ENCODE measurements around the gene KLF17.

Gene KLF17, protein sequence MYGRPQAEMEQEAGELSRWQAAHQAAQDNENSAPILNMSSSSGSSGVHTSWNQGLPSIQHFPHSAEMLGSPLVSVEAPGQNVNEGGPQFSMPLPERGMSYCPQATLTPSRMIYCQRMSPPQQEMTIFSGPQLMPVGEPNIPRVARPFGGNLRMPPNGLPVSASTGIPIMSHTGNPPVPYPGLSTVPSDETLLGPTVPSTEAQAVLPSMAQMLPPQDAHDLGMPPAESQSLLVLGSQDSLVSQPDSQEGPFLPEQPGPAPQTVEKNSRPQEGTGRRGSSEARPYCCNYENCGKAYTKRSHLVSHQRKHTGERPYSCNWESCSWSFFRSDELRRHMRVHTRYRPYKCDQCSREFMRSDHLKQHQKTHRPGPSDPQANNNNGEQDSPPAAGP

DNA sequence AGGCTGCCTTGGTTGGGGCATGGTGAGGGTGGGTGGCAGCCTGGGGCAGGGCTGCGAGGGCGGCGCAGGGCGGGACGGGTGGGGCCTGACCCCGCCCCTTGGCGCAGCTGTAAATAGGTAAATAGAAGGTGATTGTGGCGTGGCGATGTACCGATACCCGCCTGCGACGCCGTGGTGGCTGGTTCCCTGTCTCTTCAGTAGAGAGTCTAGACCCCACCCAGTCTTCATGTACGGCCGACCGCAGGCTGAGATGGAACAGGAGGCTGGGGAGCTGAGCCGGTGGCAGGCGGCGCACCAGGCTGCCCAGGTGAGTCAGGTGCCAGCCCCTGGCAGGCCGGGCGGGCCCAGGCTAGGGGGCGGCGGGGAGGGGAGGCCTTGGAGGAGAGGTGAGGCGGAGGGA lies at the start of gene KLF17:
KLF17 (plus strand) TSS at position 140 of the 400 bp plus-strand sequence; CDS start at position 227, 87 bp downstream.
- DNase-seq (ENCODE audit: low spot score): no peak

DNA sequence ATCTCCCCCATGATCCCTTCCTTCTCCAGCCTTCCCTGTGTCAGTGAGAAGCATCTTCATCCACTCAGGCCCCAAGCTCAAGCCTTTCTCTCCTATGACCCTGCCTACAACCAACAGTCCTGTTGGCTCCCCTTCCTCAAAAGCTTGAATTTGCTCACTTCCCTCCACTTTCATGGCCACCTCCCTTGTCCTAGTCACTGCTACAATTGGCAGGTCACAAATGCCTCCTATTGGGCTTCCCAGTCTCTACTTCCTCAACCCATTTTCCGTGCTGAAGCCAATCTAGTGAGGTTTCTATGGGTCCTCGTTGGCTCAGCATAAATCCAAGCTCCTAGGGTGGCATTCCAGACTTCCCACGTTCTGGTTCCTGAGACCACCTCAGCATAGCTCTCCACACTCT lies 47.2 kb upstream of the KLF17 start:
- no peak for DNase-seq (ENCODE audit: low spot score)

DNA sequence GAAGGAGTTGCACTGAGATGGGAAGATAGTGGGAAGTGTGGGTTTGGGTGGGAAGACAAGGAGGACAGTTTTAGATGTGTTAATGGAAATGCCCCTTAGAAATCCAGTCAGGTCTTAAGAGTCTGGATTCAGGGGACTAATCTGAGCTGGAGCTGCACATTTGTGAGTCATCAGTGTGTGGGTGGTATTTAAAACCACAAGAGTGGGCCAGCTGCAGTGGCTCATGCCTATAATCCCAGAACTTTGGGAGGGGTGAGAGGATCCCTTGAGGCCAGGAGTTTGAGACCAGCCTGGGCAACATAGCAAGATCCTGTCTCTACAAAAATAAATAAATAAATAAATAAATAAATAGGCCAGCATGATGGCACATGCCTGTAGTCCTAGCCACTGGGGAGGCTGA lies 46.4 kb upstream of the KLF17 start:
- DNase-seq (ENCODE audit: low spot score): no peak

DNA sequence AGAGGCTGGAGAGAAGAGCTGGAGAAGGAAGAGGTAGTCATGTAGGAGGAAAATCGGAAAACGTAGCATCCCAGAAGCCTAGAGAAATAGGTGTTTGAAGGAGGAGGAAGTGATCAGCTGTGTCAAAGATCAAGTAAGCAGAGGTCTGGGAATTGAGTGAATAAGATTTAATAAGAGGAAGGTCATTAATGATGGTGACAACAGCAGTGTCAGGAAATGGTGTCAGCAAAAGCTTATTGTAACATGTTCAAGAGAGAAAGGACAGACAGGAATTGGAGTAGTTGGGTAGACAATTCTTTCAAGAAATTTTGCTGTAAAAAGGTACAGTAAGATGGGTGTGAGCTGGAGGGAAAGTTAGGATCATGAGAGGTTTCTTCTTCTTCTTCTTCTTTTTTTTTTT lies 45.8 kb upstream of the KLF17 start:
- DNase-seq (ENCODE audit: low spot score): no peak

DNA sequence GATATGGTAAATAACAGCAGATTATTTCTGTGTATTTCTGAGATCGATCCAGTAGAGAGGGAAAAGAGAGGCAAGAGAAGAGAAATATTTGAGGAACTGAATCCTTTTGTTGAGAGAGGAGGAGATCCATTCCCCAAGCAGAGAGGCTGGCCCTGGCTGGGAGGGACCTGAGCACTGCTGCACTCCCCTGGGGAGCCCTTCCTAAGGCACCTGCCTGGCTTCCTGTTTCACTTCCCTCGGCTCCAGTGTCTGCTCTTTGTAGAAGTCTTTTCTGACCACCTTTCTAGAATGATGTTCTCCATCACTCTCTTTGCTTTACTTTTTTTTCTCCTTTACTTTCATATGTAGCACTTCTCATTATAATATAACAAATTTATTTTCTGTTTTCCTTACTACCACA lies 45.1 kb upstream of the KLF17 start:
- DNase-seq (ENCODE audit: low spot score): no peak

DNA sequence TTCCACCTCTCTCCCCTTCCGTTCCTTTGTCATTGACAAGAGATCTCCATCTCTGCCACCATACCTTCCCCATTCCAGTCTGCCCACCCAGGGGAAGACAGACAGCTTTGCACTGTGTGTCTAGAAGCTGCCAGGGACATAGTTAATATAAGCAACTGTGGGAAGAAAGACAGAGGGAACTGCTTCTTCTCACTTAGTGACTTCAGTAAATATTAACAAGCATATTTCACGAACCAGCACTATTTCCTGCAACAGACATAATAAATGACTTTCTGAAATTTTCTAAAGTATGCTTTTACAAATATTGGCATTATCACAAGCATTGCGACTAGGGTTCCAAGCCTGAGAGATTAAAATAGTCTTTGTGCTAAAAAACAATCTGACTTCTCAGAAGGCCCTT lies 44.2 kb upstream of the KLF17 start:
- no peak for DNase-seq (ENCODE audit: low spot score)

DNA sequence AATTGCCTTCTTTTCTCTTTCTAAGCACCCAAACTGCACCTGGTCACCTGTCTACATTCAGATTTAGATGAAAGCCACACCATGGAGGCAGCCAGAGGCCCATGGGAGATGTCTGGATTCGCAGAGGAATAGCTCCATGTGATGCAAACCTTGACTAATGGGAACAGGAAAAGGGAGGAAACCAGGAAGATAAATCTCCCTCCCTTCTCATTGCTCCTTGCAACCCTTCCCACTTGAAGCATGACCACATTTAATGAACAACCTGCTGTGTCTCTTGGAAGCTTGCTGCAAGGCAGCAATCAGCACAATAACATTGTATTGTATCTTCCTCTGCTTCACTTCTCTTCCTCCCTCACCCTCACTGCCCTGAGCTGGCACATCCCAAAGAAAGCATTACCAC lies 42.6 kb upstream of the KLF17 start:
- DNase-seq (ENCODE audit: low spot score): no peak

DNA sequence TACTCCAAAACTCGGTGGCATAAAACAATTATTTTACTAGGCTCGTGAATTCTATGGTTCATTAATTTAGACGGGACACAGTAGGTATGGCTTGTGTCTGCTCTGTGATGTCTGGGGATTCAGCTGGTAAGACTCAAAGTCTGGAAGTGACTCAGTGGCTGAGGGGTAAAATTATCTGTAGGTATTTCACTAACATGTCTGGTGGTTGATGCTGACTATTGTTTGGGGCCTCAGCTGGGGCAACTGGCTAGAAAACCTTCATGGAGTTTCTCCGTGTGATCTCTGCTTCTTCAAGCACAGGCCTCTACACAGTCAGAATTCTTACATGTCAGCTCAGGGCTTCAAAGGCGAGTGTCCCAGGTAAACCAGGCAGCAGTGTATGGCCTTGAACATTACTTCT lies 41.2 kb upstream of the KLF17 start:
- no peak for DNase-seq (ENCODE audit: low spot score)

DNA sequence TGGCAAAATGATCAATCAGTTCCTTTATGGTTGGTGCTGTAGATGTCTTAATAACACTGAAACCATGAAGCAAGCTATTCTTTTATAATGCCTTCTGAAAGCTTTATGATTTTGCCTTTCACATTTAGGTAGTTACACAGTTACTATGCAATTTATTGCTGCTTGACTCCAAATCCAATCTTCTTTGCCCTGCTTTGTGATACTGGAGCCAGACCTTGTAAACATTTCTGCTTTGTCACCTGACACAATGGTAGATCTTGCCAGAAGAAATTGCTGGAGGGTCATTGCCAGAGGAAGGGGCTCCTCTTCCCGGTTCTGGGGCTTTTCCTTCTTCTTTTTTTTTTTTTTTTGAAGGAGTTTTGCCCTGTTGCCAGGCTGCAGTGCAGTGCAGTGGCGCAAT lies 40.5 kb upstream of the KLF17 start:
- no peak for DNase-seq (ENCODE audit: low spot score)

DNA sequence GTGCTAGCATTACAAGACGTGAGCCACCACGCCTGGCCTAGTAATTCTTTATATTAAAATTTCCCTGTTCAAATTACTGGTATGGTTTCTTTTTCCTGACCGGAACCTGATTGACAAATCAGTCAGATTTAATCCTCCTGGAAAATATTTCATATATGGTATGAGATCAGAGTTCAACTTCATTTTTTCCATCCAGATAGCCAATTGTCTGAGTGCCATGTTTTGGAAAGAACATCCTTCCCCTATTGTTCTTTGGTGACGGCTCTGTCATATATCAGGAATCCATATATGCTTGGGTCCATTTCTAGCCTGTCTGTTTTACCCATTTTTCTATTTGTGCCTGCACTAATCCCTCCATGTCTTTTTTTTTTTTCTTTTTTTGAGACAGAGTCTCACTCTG lies 39.1 kb upstream of the KLF17 start:
- DNase-seq (ENCODE audit: low spot score): no peak

DNA sequence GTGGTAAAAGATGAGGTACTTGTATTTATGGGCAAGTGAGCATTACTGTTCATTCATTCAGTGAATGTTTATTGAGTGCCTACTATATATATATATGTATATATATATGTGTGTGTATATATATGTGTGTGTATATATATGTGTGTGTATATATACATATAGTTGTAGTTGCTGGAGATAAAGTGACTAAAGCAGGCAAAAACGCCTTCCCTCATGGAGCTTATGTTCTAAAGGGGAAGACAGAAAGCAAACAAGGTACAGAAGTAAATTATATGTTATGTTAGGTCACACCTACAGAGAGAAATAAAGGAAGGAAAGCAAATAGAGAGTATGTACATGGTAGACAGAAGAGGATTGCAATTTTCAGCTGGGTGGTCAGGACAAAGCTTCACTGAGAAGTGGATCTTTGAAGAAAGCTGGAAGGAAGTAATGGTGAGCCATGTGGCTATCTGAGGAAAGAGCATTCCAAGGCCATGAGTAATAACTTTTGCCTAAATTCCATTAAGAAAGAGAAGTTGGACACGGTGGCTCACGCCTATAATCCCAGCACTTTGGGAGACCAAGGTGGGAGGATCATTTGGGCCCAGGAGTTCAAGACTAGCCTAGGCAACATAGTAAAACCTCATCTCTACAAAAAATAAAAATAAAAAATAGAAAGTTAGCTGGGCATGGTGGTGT lies 33.5 kb upstream of the KLF17 start:
- DNase-seq (ENCODE audit: low spot score): no peak

DNA sequence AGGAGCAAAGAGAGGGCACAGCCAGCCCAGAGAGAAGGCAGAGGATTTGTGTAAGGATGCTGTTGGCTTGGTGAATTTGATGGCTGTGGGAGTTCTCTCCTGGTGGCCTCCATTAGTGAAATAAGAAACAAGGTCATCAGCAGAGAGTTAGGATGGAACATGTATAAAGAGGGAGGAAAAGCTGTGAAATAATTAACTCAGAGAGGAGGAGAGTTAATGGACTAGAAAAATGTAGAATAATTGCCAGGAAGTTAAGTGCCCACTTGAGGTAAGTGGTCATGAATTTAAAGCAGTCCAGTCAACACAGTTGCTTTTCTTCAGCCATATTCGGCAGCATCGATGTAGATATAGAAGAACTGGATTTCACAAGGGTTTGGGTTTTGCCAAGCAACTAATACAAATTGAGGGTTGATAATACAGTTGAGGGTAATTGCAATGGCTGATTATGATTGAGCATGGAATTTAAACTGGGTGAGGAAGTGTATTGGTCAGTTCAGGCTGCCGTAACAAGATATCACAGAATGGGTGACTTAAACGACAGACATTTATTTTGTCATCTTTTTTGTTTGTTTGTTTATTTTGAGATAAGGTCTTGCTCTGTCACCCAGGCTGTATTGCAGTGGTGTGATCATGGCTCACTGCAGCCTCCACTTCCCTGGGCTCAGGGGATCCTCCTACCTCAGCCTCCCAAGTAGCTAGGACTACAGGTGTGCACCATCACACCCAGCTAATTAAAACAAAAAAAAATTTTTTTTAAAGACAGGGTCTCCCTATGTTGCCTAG lies 31.7 kb upstream of the KLF17 start:
- DNase-seq (ENCODE audit: low spot score): no peak

DNA sequence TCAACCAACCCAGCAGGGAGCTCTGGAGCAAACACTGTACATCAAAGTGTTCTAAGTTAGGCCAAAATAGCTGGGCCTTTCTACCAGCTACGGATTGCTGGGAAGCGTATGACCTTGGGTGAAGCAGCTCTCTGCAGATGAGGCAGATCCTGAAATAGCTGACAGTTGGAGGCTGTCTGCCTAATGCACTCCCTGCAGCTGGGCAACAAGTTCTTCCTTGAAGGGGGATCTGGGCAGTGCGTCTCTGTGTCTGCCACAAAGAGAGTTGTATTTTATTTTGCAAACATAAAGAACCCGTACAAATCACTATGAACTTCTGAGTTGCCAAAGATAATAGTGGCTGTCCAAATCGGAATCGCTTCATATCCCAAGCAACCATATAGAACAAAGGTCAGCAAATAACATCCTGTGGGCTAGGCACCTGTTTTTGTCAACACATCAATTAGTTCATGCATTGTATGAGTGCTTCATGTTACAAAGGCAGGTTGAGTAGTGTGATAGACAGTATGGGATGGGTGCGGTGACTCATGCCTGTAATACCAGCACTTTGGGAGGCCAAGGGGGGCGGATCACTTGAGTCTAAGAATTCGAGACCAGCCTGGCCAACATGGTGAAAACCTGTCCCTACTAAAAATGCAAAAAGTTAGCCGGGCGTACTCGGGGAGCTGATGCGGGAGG lies 29.1 kb upstream of the KLF17 start:
- DNase-seq (ENCODE audit: low spot score): no peak

DNA sequence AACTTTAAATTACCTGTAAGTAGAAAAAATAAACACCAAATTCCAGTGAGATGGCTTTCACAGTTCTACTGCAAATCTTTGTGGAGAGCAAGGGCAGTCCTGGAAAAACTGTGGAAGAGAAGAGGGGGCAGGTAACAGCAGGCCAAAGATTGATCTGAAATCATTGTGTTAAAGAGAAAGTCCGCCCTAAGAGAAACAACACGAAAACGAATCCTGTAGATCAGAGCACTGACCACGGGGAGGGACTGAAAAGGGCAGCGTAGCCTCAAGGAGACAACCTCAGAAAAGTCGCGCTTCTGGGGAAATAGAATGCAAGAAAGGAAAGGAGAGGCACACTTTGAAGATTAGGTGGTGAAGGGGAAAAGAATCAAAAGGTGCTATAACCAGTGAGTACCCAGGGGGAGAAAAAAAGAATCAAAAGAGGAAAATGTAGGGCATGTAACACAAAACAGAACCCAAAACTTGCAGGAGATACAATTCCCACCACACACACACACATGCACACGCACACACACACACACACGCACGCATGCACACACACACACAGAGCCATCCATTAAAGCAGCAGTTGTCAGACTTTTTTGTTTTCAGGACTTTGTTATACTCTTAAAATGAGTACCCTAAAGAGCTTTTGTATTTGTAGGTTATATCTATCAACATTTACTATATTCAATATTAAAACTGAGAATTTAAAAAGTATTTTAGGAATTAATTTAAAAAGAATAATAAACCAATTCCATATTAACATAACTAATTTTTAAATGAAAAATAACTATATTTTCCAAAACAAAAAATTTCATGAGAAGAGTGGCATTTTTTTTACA lies 28.0 kb upstream of the KLF17 start:
- no peak for DNase-seq (ENCODE audit: low spot score)

DNA sequence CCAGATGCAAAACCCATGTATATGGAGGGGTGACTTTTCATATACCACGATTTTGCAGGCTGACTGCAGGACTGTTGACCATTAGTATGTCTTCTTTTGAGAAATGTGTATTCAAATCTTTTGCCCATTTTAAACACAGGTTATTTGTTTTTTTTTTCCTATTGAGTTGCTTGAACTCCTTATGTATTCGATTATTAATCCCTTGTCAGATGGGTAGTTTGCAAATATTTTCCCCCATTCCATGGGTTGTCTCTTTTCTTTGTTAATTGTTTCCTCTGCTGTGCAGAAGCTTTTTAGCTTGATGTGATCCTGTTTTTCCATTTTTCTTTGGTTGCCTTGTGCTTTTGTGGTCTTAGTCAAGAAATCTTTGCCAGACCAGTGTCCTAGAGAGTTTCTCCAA lies 24.6 kb upstream of the KLF17 start:
- DNase-seq (ENCODE audit: low spot score): no peak

DNA sequence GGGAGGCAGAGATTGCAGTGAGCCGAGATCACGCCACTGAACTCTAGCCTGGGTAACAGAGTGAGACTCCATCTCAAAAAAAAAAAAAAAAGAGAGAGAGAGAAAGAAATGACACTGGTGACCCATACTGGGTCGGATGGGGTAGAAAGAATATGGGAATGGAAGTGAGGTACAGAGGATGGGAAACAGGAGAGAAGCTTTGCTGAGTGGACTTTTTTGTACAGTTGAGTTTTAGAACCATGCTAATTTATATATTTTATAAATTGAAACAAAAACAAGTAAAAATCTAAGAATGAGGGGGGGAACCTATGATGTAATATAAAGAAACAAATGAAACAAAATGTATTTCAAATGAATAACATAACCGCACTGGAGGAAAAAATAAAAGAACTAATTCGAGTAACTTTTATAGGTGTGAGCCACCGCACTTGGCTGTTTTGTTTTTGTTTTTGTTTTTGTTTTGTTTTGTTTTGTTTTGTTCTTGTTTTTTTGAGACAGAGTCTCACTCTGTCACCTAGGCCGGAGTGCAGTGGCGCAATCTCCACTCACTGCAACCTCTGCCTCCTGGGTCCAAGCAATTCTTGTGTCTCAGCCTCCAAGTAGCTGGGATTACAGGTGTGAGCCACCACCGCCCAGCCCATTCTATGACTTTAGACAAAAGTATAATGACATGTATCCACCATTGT lies 18.3 kb upstream of the KLF17 start:
- no peak for DNase-seq (ENCODE audit: low spot score)

DNA sequence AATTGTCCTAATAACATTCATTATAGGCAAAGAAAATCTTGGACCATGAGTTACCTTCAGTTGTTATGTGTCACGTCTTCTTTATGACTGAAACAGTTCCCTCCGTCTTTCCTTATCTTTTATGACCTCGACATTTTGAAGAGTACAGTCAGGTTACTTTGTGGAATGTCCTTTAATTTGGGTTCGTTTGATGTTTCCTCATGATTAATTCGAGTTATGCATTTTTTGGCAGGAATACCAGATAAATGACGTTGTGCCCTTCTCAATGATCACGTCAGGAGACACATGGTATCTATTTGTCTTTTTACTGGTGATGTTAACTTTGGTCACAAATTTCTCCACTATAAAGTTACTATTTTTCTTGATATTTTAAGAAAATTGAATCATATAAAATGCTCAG lies 17.3 kb upstream of the KLF17 start:
- DNase-seq (ENCODE audit: low spot score): no peak

DNA sequence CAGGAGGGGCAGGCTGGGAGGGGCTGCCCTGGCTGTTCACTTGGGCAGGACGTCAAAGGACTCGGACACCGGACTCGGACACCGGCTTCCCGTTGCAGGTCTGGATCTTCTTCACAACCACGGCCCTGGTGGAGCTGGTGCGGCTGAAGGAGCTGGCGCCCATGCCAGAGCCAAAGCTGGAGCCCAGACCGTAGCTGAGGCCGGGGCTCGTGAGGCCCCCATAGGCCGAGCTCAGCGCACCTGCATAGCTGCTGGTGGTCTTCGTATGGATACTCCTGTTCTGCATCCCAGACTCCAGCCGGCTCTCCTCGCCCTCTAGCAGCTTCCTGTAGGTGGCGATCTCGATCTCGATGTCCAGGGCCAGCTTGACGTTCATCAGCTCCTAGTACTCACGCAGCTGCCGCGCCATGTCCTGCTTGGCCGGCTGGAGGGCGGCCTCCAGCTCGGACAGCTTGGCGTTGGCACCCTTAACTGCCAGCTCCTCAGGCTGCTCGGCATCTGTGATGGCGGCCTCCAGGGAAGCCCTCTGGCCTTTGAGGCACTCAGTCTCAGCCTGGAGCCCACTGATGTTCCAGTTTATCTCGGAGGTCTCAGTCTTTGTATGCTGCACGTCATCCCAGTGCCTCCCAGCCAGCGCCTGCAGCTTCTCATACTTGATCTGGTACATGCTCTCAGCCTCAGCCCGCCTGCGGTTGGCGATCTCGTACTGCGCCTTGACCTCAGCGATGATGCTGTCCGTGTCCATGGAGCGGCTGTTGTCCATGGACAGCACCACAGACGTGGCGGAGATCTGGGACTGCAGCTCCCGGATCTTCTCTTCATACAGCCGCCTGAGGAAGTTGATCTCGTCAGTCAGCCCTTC lies 15.1 kb upstream of the KLF17 start:
- DNase-seq (ENCODE audit: low spot score): no peak

DNA sequence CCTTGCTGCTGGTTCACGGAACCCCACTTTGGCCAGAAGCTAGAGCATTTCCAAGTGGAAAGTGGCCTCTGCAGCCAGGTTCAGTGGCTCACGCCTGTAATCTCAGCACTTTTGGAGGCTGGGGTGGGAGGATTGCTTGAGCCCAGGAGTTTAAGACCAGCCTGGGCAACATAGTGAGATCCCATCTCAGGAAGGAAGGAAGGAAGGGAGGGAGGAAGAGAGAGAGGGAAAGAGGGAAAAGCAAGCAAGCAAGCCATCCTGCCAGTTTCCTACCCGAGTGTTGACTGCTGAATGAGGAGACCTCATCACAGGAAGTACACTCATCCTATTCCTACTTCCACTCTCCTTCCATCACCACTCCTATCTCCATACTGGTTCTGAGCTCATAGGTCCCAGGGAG lies 12.8 kb upstream of the KLF17 start:
- DNase-seq (ENCODE audit: low spot score): no peak

DNA sequence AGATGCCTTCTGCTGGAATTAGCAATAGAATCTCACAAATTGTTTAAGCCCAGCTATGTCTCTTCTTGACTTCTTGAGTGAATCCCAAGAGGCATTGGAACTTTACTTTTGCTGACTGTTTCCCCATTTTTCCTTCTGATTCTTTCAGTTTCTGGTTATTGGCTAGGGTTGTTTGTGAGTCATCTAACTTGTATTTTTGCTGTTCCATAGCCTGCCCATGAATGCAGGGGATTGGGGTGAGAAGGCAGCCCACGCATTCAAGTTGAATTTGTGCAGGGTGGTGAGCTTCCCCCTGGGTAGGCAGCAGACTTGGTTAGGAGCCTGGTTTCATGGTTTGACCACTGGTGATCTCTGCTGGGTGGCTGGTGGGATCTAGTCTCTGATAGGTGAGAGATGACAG lies 10.4 kb upstream of the KLF17 start:
- DNase-seq (ENCODE audit: low spot score): no peak

All from activated CD4-positive, alpha-beta T cell treated with anti-CD3 and anti-CD28 coated beads, Interleukin-2, Interleukin-4, amounts not matched to agents 100 ng/mL and 50 ng/mL, durations not matched to agents 16 hours and 8 hours (primary cell).